SK-N-MC (cell line): Measurements from ENCODE around the gene CA10.

Source experiments
- EZH2 ChIP-seq: fragments of 200-600 bp; sonication (generic); IDR thresholded peaks from one replicate; pipeline ENCODE4 v1.6.1; 2017; ENCODE audit warnings: antibody characterized with exemption
- POLR2AphosphoS5 ChIP-seq: IDR thresholded peaks from 2 replicates; pipeline ENCODE4 v1.6.1; 2012; ENCODE audit warnings: mild to moderate bottlenecking, low read depth, low read length, borderline replicate concordance

DNA sequence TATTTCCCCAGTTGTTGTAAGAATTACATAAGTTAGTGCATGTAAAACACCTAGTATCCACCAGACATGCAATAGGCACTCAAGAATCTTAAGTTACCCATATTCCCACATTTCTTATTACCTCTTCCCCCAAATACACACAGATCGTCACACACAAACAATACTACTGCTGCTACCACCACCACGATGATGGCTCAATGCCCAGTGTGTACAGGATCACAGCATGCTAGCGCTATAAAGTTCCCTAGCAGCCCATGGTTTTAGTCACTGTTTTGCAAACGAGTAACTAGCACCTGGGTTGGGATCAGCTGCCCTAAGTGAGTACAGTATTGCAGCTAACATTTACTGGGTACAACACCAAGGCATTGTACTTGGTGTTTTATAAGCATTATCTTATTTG lies 486.4 kb downstream of the CA10 start:
- TF ChIP-seq POLR2AphosphoS5 = no peak
- no peak for TF ChIP-seq EZH2
